ENCODE measurements around the gene WDR48. TPM values are rescaled to one million over a fixed set of nuclear protein-coding genes. Genes with fewer than 3 reads are reported as not detected.
A peak's percentile ranks its signal among the peaks of the same experiment; 100 is the strongest.

WDR48 gene
- total and polyA plus RNA-seq, 2 experiments from 2014 or later: 27.2 to 54.3 TPM

DNA sequence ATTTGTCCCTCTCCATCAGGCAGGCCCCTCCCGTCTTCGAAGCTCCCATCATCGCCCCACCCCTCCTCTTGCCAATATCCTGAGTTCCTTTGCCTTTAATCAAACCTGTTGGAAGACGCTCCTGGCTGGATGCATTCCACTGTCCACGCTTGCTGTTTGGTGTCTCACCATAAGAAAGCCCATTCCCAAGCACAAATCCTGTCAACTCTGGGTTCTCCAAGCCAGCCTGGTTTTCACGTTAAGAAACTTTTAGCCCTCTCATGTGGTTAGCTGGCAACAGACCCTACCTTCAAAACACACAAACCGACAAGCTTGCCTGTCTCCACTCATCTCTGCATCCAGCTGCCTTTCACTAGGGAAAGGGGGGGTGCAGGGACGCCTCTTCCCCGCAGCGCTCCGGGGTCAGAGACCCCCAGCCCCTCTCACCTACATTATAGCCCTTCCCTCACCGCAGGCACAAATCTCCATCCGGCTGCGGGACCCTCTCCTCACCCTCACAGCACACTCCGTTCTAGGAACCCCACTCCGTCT is 54.5 kb downstream of the WDR48 start:
- Histone ChIP-seq H3K4me3 (peak overlapping the region; percentile 98), H3F3A (replicated peaks; ENCODE audit: low read depth) (no peaks in the 10 kb centered on the region), H3K9me2 (ENCODE audit: insufficient read depth) (no peaks in the 10 kb centered on the region), H3K4me2 (peak overlapping the region; percentile 82), H3K27ac (ENCODE audit: low read depth) (no peak overlapping the region), H3K27me3 (ENCODE audit: insufficient read depth) (no peaks in the 10 kb centered on the region), H3K36me3 (ENCODE audit: insufficient read depth) (no peaks in the 10 kb centered on the region), H4K20me1 (replicated peaks; ENCODE audit: insufficient read depth) (peaks cover 12% of the 10 kb centered on the region), H3K79me2 (replicated peaks; ENCODE audit: insufficient read depth) (peaks cover 9% of the 10 kb centered on the region), H3K4me1 (ENCODE audit: insufficient read depth) (no peaks in the 10 kb centered on the region), H2AFZ (peak overlapping the region; percentile 98)
- ATAC-seq: no peak
- no peaks in the 10 kb centered on the region; the same call in 1 of the 3 replicates for H3K36me3 Mint-ChIP-seq (ENCODE audit: low read depth)
- TF ChIP-seq, protein P1, sequence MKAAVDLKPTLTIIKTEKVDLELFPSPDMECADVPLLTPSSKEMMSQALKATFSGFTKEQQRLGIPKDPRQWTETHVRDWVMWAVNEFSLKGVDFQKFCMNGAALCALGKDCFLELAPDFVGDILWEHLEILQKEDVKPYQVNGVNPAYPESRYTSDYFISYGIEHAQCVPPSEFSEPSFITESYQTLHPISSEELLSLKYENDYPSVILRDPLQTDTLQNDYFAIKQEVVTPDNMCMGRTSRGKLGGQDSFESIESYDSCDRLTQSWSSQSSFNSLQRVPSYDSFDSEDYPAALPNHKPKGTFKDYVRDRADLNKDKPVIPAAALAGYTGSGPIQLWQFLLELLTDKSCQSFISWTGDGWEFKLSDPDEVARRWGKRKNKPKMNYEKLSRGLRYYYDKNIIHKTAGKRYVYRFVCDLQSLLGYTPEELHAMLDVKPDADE (IDR thresholded peaks at IDR 0.05): no peak
- TF ChIP-seq STAT1 (IDR thresholded peaks at IDR 0.05; ENCODE audit: unreplicated experiment) (no peak), ZNF114 (CRISPR knock-in tag; IDR thresholded peaks at IDR 0.05) (no peak), EZH2phosphoT487 (IDR thresholded peaks at IDR 0.05; ENCODE audit: unreplicated experiment) (no peak), ZNF331 (CRISPR knock-in tag; IDR thresholded peaks at IDR 0.05; ENCODE audit: low read depth) (no peak), CREB1 (CRISPR knock-in tag; IDR thresholded peaks at IDR 0.05; ENCODE audit: low read depth) (no peak)
- TF ChIP-seq, protein P2, sequence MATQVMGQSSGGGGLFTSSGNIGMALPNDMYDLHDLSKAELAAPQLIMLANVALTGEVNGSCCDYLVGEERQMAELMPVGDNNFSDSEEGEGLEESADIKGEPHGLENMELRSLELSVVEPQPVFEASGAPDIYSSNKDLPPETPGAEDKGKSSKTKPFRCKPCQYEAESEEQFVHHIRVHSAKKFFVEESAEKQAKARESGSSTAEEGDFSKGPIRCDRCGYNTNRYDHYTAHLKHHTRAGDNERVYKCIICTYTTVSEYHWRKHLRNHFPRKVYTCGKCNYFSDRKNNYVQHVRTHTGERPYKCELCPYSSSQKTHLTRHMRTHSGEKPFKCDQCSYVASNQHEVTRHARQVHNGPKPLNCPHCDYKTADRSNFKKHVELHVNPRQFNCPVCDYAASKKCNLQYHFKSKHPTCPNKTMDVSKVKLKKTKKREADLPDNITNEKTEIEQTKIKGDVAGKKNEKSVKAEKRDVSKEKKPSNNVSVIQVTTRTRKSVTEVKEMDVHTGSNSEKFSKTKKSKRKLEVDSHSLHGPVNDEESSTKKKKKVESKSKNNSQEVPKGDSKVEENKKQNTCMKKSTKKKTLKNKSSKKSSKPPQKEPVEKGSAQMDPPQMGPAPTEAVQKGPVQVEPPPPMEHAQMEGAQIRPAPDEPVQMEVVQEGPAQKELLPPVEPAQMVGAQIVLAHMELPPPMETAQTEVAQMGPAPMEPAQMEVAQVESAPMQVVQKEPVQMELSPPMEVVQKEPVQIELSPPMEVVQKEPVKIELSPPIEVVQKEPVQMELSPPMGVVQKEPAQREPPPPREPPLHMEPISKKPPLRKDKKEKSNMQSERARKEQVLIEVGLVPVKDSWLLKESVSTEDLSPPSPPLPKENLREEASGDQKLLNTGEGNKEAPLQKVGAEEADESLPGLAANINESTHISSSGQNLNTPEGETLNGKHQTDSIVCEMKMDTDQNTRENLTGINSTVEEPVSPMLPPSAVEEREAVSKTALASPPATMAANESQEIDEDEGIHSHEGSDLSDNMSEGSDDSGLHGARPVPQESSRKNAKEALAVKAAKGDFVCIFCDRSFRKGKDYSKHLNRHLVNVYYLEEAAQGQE (IDR thresholded peaks at IDR 0.05; ENCODE audit: unreplicated experiment): no peak
- TF ChIP-seq, protein P3, sequence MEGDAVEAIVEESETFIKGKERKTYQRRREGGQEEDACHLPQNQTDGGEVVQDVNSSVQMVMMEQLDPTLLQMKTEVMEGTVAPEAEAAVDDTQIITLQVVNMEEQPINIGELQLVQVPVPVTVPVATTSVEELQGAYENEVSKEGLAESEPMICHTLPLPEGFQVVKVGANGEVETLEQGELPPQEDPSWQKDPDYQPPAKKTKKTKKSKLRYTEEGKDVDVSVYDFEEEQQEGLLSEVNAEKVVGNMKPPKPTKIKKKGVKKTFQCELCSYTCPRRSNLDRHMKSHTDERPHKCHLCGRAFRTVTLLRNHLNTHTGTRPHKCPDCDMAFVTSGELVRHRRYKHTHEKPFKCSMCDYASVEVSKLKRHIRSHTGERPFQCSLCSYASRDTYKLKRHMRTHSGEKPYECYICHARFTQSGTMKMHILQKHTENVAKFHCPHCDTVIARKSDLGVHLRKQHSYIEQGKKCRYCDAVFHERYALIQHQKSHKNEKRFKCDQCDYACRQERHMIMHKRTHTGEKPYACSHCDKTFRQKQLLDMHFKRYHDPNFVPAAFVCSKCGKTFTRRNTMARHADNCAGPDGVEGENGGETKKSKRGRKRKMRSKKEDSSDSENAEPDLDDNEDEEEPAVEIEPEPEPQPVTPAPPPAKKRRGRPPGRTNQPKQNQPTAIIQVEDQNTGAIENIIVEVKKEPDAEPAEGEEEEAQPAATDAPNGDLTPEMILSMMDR (conservative IDR thresholded peaks at IDR 0.05; ENCODE audit: low read depth in 2 of 2): no peak
- TF ChIP-seq, protein P4, sequence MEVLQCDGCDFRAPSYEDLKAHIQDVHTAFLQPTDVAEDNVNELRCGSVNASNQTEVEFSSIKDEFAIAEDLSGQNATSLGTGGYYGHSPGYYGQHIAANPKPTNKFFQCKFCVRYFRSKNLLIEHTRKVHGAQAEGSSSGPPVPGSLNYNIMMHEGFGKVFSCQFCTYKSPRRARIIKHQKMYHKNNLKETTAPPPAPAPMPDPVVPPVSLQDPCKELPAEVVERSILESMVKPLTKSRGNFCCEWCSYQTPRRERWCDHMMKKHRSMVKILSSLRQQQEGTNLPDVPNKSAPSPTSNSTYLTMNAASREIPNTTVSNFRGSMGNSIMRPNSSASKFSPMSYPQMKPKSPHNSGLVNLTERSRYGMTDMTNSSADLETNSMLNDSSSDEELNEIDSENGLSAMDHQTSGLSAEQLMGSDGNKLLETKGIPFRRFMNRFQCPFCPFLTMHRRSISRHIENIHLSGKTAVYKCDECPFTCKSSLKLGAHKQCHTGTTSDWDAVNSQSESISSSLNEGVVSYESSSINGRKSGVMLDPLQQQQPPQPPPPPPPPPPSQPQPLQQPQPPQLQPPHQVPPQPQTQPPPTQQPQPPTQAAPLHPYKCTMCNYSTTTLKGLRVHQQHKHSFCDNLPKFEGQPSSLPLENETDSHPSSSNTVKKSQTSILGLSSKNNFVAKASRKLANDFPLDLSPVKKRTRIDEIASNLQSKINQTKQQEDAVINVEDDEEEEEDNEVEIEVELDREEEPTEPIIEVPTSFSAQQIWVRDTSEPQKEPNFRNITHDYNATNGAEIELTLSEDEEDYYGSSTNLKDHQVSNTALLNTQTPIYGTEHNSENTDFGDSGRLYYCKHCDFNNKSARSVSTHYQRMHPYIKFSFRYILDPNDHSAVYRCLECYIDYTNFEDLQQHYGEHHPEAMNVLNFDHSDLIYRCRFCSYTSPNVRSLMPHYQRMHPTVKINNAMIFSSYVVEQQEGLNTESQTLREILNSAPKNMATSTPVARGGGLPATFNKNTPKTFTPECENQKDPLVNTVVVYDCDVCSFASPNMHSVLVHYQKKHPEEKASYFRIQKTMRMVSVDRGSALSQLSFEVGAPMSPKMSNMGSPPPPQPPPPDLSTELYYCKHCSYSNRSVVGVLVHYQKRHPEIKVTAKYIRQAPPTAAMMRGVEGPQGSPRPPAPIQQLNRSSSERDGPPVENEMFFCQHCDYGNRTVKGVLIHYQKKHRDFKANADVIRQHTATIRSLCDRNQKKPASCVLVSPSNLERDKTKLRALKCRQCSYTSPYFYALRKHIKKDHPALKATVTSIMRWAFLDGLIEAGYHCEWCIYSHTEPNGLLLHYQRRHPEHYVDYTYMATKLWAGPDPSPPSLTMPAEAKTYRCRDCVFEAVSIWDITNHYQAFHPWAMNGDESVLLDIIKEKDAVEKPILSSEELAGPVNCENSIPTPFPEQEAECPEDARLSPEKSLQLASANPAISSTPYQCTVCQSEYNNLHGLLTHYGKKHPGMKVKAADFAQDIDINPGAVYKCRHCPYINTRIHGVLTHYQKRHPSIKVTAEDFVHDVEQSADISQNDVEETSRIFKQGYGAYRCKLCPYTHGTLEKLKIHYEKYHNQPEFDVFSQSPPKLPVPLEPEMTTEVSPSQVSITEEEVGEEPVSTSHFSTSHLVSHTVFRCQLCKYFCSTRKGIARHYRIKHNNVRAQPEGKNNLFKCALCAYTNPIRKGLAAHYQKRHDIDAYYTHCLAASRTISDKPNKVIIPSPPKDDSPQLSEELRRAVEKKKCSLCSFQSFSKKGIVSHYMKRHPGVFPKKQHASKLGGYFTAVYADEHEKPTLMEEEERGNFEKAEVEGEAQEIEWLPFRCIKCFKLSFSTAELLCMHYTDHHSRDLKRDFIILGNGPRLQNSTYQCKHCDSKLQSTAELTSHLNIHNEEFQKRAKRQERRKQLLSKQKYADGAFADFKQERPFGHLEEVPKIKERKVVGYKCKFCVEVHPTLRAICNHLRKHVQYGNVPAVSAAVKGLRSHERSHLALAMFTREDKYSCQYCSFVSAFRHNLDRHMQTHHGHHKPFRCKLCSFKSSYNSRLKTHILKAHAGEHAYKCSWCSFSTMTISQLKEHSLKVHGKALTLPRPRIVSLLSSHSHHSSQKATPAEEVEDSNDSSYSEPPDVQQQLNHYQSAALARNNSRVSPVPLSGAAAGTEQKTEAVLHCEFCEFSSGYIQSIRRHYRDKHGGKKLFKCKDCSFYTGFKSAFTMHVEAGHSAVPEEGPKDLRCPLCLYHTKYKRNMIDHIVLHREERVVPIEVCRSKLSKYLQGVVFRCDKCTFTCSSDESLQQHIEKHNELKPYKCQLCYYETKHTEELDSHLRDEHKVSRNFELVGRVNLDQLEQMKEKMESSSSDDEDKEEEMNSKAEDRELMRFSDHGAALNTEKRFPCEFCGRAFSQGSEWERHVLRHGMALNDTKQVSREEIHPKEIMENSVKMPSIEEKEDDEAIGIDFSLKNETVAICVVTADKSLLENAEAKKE (CRISPR knock-in tag; IDR thresholded peaks at IDR 0.05): no peak
- peak; percentile 38 for DNase-seq (ENCODE audit: low spot score)
- H3K9me3 Mint-ChIP-seq: no peaks in the 10 kb centered on the region; the same call in 2 of the 3 replicates
- H3K27me3 Mint-ChIP-seq (ENCODE audit: insufficient read depth, low read depth, poor library complexity): peaks cover 10% of the 10 kb centered on the region
- peaks cover 33% of the 10 kb centered on the region for H3K4me1 Mint-ChIP-seq
- H3K4me3 Mint-ChIP-seq: peak overlapping the region; percentile 94
- no peak overlapping the region for H3K27ac Mint-ChIP-seq

All from GM23338 (cell line).